ENCODE measurements around the gene CAMK2N2. TPM values are rescaled to one million over a fixed set of nuclear protein-coding genes. Genes with fewer than 3 reads are reported as not detected.

The CAMK2N2 gene
- total and polyA plus RNA-seq, 7 experiments from 2014 or later = not detected

DNA sequence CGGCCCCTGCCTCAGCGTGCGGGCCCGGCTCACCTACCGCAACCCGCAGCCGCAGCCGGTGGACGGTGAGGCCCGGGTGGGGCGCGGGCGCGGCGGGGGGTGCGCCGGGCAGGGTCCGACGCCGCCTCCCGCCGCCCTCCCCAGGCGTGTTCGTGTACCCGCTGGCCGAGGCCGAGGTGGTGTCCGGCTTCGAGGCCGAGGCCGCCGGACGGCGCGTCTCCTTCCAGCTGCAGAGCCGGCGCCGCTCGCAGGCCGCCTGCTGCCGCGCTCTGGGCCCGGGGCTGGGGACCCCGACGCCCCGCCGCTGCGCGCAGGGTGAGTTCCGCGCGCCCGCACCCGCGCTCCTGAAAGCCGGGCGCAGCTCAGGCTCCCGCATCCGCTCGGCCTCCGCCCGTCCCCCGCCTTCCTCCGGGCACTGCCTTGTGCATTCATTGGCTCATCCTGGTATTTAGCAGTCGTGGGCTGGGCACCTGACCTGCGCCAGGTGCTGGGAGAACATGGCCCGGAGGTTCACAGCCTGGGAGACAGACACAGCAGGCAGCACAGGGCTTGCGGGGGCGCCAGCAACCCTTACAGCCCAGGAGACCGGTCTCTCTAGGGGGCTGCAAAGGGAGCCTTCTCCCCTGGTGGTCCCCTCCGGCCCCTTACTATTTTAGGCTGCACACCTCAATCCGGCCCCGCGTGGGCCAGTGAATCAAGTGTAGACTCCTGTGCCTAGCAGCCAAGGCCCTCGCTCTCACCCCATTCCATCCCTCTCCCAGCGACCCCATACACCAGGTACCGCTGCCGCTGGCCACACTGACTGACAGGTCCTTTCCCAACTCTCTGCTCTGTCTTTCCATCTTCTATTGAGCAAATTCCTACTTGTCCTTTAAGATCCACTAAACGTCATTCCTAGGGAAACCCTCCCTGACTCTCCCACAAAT lies 30.5 kb downstream of the CAMK2N2 start:
- CTCF ChIA-PET = interaction anchor here (0.6 to 0.9 kb wide), 2 partner anchors 15 to 19 kb away, joined by 4 read pairs; partner anchors contain the start of gene EEF1AKMT4
- Mint-ChIP-seq H3K36me3 (no peaks in the 10 kb centered on the region), H3K4me1 (peaks cover 8 to 14% (median 10%) of the 10 kb centered on the region in 7 donors), H3K27me3 (peaks cover 41 to 59% (median 48%) of the 10 kb centered on the region in 5 donors), H3K27ac (no peak overlapping the region), H3K4me3 (peak overlapping the region; percentile 60 to 89 (median 78)), H3K9me3 (no peaks in the 10 kb centered on the region)
- H3K9me3 ChIP-seq (ENCODE audit: control insufficient read depth in 2 of 3, low read length in 3 of 3) = no peaks in the 10 kb centered on the region
- intact Hi-C loops (cut with micrococcal nuclease) = no loop called here
- H3K4me3 ChIP-seq (ENCODE audit: low read length) = no peak overlapping the region
- POLR2A ChIA-PET = no interaction called here
- no peak for ATAC-seq
- H3K27me3 ChIP-seq (ENCODE audit: control insufficient read depth in 2 of 2, insufficient read depth in 2 of 2, low read length in 2 of 2) = peaks cover 4 to 17% of the 10 kb centered on the region in 2 donors
- H3K4me1 ChIP-seq (ENCODE audit: control insufficient read depth in 2 of 2, insufficient read depth in 2 of 2, low read length in 2 of 2) = peaks cover 0 to 5% of the 10 kb centered on the region in 2 donors
- H3K36me3 ChIP-seq (ENCODE audit: control insufficient read depth in 2 of 3, insufficient read depth in 3 of 3, low read length in 3 of 3) = no peaks in the 10 kb centered on the region
- DNase-seq = no peak
- H3K27ac ChIP-seq (ENCODE audit: low read depth, low read length) = no peak overlapping the region

DNA sequence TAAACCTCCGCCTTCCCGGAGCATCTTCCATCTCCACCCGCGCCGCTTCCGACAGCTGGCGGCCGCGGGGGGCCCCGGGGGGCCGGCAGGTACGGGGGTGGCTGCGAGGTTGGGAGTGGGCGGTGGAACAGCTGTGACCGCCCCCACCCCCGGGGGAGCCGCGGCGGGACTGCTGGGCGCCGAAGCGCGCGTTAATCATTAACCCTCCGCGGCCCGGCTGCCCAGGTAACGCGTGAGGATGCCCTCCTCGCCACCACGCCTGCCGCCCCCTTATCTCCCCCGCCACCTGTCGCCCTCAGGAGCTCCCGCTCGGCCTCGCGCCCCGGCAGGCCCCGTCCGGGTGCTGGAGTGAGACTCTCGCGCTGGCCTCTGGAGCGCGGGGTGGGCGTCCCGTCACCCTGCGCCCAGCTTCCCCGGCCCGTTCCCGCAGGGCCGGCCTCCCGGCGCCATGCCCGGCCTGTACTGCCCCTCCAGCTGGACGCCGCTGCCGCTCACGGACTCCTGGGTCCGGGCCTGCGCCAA lies 31.2 kb downstream of the CAMK2N2 start:
- H3K27me3 ChIP-seq (ENCODE audit: control insufficient read depth in 2 of 2, insufficient read depth in 2 of 2, low read length in 2 of 2) = peaks cover 4 to 17% of the 10 kb centered on the region in 2 donors
- H3K27me3 Mint-ChIP-seq = peaks cover 44 to 64% (median 55%) of the 10 kb centered on the region in 5 donors
- H3K9me3 ChIP-seq (ENCODE audit: control insufficient read depth in 2 of 3, low read length in 3 of 3) = no peaks in the 10 kb centered on the region
- H3K36me3 ChIP-seq (ENCODE audit: control insufficient read depth in 2 of 3, insufficient read depth in 3 of 3, low read length in 3 of 3) = no peaks in the 10 kb centered on the region
- H3K27ac ChIP-seq (ENCODE audit: low read depth, low read length) = no peak overlapping the region
- H3K4me1 Mint-ChIP-seq = peaks cover 8 to 14% (median 10%) of the 10 kb centered on the region in 7 donors
- intact Hi-C loops (cut with micrococcal nuclease) = no loop called here
- DNase-seq (no peak), ATAC-seq (no peak)
- peak overlapping the region; percentile 58 for H3K4me3 ChIP-seq (ENCODE audit: low read length)
- peak overlapping the region in 3 of 10 donors; percentile 49 to 82 (median 80) for H3K4me3 Mint-ChIP-seq
- no peaks in the 10 kb centered on the region for H3K9me3 Mint-ChIP-seq
- H3K27ac Mint-ChIP-seq = no peak overlapping the region
- ChIA-PET POLR2A (no interaction called here), CTCF (interaction anchor here (0.6 to 0.9 kb wide), 2 partner anchors 16 to 20 kb away, joined by 4 read pairs; partner anchors contain the start of gene EEF1AKMT4)
- peaks cover 0 to 5% of the 10 kb centered on the region in 2 donors for H3K4me1 ChIP-seq (ENCODE audit: control insufficient read depth in 2 of 2, insufficient read depth in 2 of 2, low read length in 2 of 2)
- H3K36me3 Mint-ChIP-seq = no peaks in the 10 kb centered on the region

DNA sequence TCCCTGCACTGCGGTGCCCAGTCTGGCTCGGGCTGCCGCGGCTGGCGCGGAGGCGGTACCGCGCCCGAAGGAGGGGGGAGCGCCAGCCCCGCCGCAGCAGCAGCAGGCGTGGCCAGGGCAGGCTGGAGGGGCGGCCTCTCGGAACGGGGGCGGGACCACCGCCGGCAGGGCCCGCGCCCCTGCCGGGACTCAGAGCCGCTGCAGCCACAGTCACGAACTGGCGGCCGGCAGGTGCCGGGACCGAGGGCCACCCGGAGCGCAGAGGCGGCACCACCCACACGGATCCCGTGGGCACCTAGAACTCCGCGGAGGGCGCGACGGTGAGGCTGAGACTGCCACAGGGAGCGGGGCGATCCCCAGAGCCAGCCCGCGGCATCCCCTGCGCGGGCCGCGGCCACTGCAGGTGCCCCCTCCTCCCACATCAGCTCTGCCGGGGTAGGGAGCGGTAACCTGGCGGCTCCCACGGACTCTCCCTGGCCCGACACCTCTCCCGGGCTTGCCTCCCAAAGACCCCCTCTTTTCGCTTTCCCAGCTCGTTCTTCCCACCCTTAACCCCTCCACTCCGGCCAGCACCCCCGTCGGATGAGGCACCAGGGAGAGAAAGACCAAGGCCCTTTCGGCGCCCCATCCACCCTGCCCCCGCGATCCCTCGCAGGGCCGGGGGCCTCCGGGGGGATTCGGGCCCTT lies 31.8 kb downstream of the CAMK2N2 start, which contains the start of gene VWA5B2:
Gene VWA5B2, plus strand, starts transcription at position 192 of the 687 bp plus-strand sequence. CDS start 944 bp downstream, outside the sequence.
- CTCF ChIA-PET = interaction anchor here (0.6 to 3.5 kb wide), 3 partner anchors 17 to 22 kb away, joined by 4 to 40 read pairs (median 4); partner anchors contain the start of gene EEF1AKMT4
- ATAC-seq (peak; percentile 96), DNase-seq (peak; percentile 58 to 72 (median 66))
- intact Hi-C loops (cut with micrococcal nuclease) = loop anchor here (1.0 to 5.0 kb wide), 4 partner anchors 33 to 94 kb away; partner anchors contain the start of genes ABCF3 (in 1 of the 2), CAMK2N2 (in 1 of the 2), EIF2B5 (in 1 of the 2) and PSMD2 (in 1 of the 2)
- Mint-ChIP-seq H3K9me3 (no peaks in the 10 kb centered on the region), H3K27me3 (peaks cover 46 to 65% (median 57%) of the 10 kb centered on the region in 5 donors), H3K36me3 (no peaks in the 10 kb centered on the region), H3K4me3 (peak within 1 kb of the TSS; percentile 41 to 82 (median 74)), H3K4me1 (peaks cover 8 to 14% (median 10%) of the 10 kb centered on the region in 7 donors), H3K27ac (no peak within 1 kb of the TSS)
- POLR2A ChIA-PET = no interaction called here
- Histone ChIP-seq H3K27ac (ENCODE audit: low read depth, low read length) (no peak within 1 kb of the TSS), H3K4me1 (ENCODE audit: control insufficient read depth in 2 of 2, insufficient read depth in 2 of 2, low read length in 2 of 2) (peaks cover 0 to 5% of the 10 kb centered on the region in 2 donors), H3K4me3 (ENCODE audit: low read length) (peak within 1 kb of the TSS; percentile 58), H3K9me3 (ENCODE audit: control insufficient read depth in 2 of 3, low read length in 3 of 3) (no peaks in the 10 kb centered on the region), H3K36me3 (ENCODE audit: control insufficient read depth in 2 of 3, insufficient read depth in 3 of 3, low read length in 3 of 3) (no peaks in the 10 kb centered on the region), H3K27me3 (ENCODE audit: control insufficient read depth in 2 of 2, insufficient read depth in 2 of 2, low read length in 2 of 2) (peaks cover 4 to 17% of the 10 kb centered on the region in 2 donors)

DNA sequence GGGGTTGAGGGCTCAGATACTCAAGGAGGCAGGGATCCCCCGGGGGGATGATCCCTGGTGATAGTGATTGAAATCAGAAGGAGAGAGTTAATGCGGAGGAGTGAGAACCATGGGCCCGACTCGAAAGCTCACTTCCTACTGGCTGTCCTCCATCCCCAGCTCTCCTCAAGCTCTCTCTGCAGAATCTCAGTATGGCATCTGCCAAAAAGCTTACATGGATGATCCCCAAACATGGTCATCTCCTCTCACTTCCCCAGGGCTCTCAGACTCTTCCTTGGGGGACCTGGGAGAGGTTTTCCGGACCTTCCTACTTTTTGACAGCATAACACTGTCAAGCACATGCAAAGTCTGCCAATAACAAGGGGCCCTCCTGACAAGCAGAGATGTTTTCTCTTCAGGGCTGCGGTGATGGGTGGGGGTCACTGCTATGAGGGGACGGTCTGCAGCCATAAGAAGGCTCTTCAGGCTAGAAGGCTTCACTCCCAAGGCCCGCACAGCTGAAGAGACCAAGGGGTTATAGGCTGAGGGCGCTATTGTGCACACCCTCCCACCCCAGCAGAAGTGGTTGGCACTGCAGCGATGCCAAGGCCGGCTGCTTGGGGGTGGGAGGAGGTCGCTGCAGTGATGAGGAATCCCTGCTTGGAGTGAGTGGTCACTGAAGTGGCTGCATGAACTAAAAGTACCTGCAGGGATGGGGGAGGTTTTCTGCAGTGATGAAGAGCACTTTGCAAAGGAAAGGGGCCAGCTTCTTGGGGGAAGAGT lies 32.8 kb downstream of the CAMK2N2 start:
- ATAC-seq = no peak
- H3K9me3 ChIP-seq (ENCODE audit: control insufficient read depth in 2 of 3, low read length in 3 of 3) = no peaks in the 10 kb centered on the region
- intact Hi-C loops (cut with micrococcal nuclease) = loop anchor here (1.0 to 5.0 kb wide), 4 partner anchors 34 to 93 kb away; partner anchors contain the start of genes ABCF3 (in 1 of the 2), CAMK2N2 (in 1 of the 2), EIF2B5 (in 1 of the 2) and PSMD2 (in 1 of the 2)
- ChIA-PET POLR2A (no interaction called here), CTCF (interaction anchor here (0.6 to 3.5 kb wide), 6 partner anchors 9 to 30 kb away, joined by 3 to 40 read pairs (median 4); partner anchors contain the start of gene EEF1AKMT4)
- Mint-ChIP-seq H3K27ac (no peak overlapping the region), H3K9me3 (no peaks in the 10 kb centered on the region), H3K4me3 (peak overlapping the region; percentile 41 to 82 (median 73)), H3K36me3 (no peaks in the 10 kb centered on the region), H3K4me1 (peaks cover 8 to 14% (median 10%) of the 10 kb centered on the region in 7 donors), H3K27me3 (peaks cover 46 to 65% (median 62%) of the 10 kb centered on the region in 5 donors)
- H3K4me3 ChIP-seq (ENCODE audit: low read length) = no peak overlapping the region
- H3K36me3 ChIP-seq (ENCODE audit: control insufficient read depth in 2 of 3, insufficient read depth in 3 of 3, low read length in 3 of 3) = no peaks in the 10 kb centered on the region
- peaks cover 4 to 17% of the 10 kb centered on the region in 2 donors for H3K27me3 ChIP-seq (ENCODE audit: control insufficient read depth in 2 of 2, insufficient read depth in 2 of 2, low read length in 2 of 2)
- H3K27ac ChIP-seq (ENCODE audit: low read depth, low read length) = no peak overlapping the region
- no peak for DNase-seq
- peaks cover 0 to 5% of the 10 kb centered on the region in 2 donors for H3K4me1 ChIP-seq (ENCODE audit: control insufficient read depth in 2 of 2, insufficient read depth in 2 of 2, low read length in 2 of 2)

DNA sequence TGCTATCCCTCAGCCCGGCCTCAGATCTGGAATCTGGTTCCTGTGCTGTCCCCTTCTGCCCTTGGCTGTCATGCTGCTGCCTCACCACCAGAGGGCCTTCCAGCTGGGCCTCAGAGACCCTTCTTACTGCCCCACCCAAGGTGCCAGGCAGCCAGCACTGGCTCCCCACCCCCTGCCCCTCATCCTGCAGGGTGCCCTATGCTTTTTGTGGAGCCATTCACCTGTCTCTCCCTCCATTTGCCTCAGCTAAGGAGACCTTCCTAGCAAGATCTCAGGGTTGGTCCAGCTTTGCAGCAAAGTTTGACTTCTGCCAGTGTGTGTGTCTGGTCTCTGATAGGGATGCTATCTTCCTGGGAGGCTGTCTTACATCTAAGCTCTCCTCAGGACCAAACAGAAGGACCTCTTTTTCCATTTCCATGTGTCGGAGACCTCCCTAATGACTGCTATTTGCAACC lies 33.8 kb downstream of the CAMK2N2 start:
- H3K36me3 Mint-ChIP-seq = no peaks in the 10 kb centered on the region
- no peak overlapping the region for H3K27ac ChIP-seq (ENCODE audit: low read depth, low read length)
- intact Hi-C loops (cut with micrococcal nuclease) = loop anchor here (1.0 to 5.0 kb wide), 5 partner anchors 23 to 317 kb away; partner anchors contain the start of genes ABCF3 (in 1 of the 2) and CAMK2N2 (in 1 of the 2)
- no peak overlapping the region for H3K4me3 ChIP-seq (ENCODE audit: low read length)
- H3K27me3 ChIP-seq (ENCODE audit: control insufficient read depth in 2 of 2, insufficient read depth in 2 of 2, low read length in 2 of 2) = peaks cover 4 to 17% of the 10 kb centered on the region in 2 donors
- peaks cover 0 to 5% of the 10 kb centered on the region in 2 donors for H3K4me1 ChIP-seq (ENCODE audit: control insufficient read depth in 2 of 2, insufficient read depth in 2 of 2, low read length in 2 of 2)
- H3K27ac Mint-ChIP-seq = no peak overlapping the region
- H3K27me3 Mint-ChIP-seq = peaks cover 40 to 63% (median 56%) of the 10 kb centered on the region in 5 donors
- no peaks in the 10 kb centered on the region for H3K9me3 Mint-ChIP-seq
- peak; percentile 48 for ATAC-seq
- no peaks in the 10 kb centered on the region for H3K36me3 ChIP-seq (ENCODE audit: control insufficient read depth in 2 of 3, insufficient read depth in 3 of 3, low read length in 3 of 3)
- DNase-seq = peak; percentile 27 to 59 (median 47)
- peaks cover 8 to 14% (median 10%) of the 10 kb centered on the region in 7 donors for H3K4me1 Mint-ChIP-seq
- H3K4me3 Mint-ChIP-seq = peak overlapping the region in 2 of 10 donors; percentile 42 to 80
- ChIA-PET CTCF (interaction anchor here (0.6 to 3.5 kb wide), 8 partner anchors 10 to 331 kb away, joined by 3 to 40 read pairs (median 4); partner anchors contain the start of gene EEF1AKMT4), POLR2A (interaction anchor here (1.7 kb wide), 1 partner anchor 12 kb away, joined by 3 read pairs; no protein-coding TSS in a partner anchor)
- no peaks in the 10 kb centered on the region for H3K9me3 ChIP-seq (ENCODE audit: control insufficient read depth in 2 of 3, low read length in 3 of 3)
